HEK293 (cell line): ENCODE measurements around the gene IL4R.

Experiments used
- BCL11B ChIP-seq: fragments of 450-650 bp; formaldehyde crosslinking; IDR thresholded peaks from 2 replicates; pipeline ENCODE4 v1.5.1; 2016; ENCODE audit warnings: low read depth, missing biosample characterization, missing genetic modification characterization
- CTCF ChIP-seq: fragments of 450-650 bp; formaldehyde crosslinking; IDR thresholded peaks from 2 replicates; pipeline ENCODE4 v1.5.1; 2016; ENCODE audit warnings: missing biosample characterization, missing genetic modification characterization
- KLF16 ChIP-seq: fragments of 450-650 bp; formaldehyde crosslinking; IDR thresholded peaks from 2 replicates; pipeline ENCODE4 v1.5.1; 2017; ENCODE audit warnings: missing biosample characterization, missing genetic modification characterization
- REST ChIP-seq: fragments of 450-650 bp; formaldehyde crosslinking; IDR thresholded peaks from 2 replicates; pipeline ENCODE4 v1.5.1; 2016; ENCODE audit warnings: missing biosample characterization, missing genetic modification characterization
- ZNF514 ChIP-seq: fragments of 450-650 bp; formaldehyde crosslinking; IDR thresholded peaks from 2 replicates; pipeline ENCODE4 v1.5.1; 2016; ENCODE audit warnings: missing biosample characterization, missing genetic modification characterization
- ZNF692 ChIP-seq: fragments of 450-650 bp; formaldehyde crosslinking; IDR thresholded peaks from 2 replicates; pipeline ENCODE4 v1.5.1; 2016; ENCODE audit warnings: missing biosample characterization, missing genetic modification characterization
- ZNF791 ChIP-seq: fragments of 450-650 bp; formaldehyde crosslinking; IDR thresholded peaks from 2 replicates; pipeline ENCODE4 v1.5.1; 2016; ENCODE audit warnings: missing biosample characterization, missing genetic modification characterization
- TF ChIP-seq, protein P1 (sequence below): fragments of 450-650 bp; formaldehyde crosslinking; IDR thresholded peaks from 2 replicates; pipeline ENCODE4 v1.5.1; 2016; ENCODE audit warnings: missing biosample characterization, missing genetic modification characterization

DNA sequence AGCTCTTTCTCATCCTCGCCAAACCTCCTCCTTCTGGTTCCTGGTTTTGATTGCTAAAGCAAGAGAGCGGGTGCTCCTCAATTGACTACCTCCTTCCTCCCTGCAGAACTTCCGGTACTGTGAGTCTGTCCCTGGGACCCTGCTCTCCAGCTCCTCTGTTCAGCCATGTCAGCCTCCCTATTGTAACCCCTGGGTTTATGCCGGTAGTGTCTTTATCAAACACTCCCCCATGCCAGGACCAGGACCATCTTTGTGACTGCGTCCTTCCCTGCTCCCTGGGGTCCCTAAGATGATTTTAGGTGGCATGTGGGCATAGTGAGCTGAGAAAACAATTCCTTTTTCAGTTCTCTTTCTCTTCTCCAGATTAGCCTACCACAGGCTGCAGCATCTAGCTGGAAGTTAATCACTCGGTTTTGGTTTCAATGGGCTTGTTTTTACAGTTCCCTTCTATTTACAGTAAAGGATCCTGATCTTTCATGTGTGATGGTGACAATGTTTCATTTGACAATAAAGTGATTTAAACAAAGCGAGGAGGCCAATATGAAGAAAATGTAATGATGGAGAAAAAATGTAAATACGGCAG, 60.5 kb downstream of the IL4R start:
- TF ChIP-seq BCL11B (tag by site-specific recombination) = no peak
- no peak for TF ChIP-seq KLF16 (tag by site-specific recombination)
- TF ChIP-seq REST (tag by site-specific recombination) = no peak
- no peak for TF ChIP-seq CTCF (tag by site-specific recombination)
- TF ChIP-seq, protein P1, sequence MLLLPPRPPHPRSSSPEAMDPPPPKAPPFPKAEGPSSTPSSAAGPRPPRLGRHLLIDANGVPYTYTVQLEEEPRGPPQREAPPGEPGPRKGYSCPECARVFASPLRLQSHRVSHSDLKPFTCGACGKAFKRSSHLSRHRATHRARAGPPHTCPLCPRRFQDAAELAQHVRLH (tag by site-specific recombination) = no peak
- no peak for TF ChIP-seq ZNF791
- TF ChIP-seq ZNF692 = no peak
- no peak for TF ChIP-seq ZNF514 (tag by site-specific recombination)
